PC-9 (cell line): ENCODE measurements around the gene POU3F3. TPM values are rescaled to one million over a fixed set of nuclear protein-coding genes. Genes with fewer than 3 reads are reported as not detected.

Experiments
- BruUV-seq: library from RNA; stranded (reverse); fragments of 400-500 nt; replicated peaks from 2 replicates; lab custom pipeline; 2021; lab: Mats Ljungman, UMichigan
- CTCF ChIA-PET: fragments of 300-600 bp; sonication (Branson Sonifier 250); formaldehyde crosslinking; loops from one replicate; lab custom pipeline; 2022; ENCODE audit warnings: antibody characterized with exemption; lab: Charles Lee
- POLR2A ChIA-PET: fragments of 300-600 bp; sonication (Branson Sonifier 250); formaldehyde crosslinking; loops from one replicate; lab custom pipeline; 2022; ENCODE audit warnings: antibody characterized with exemption; ENCODE audit not compliant: unreplicated experiment; lab: Charles Lee
- DNase-seq, 2 experiments: peaks; one replicate each; pipeline versions ENCODE4 v3.0.0 to v3.0.0-alpha.2; 2015 to 2022; ENCODE audit warnings: mixed read lengths in 1 of 2
- H2AFZ ChIP-seq: fragments of 200-600 bp; sonication (generic); 2 replicates; pipeline ENCODE4 v1.8.1; 2017; ENCODE audit warnings: antibody characterized with exemption
- H3F3A ChIP-seq: fragments of 200-600 bp; sonication (generic); 2 replicates; pipeline ENCODE4 v1.8.1; 2017; ENCODE audit warnings: antibody characterized with exemption, mild to moderate bottlenecking, low read depth; ENCODE audit not compliant: insufficient read depth
- H3K27ac ChIP-seq: fragments of 200-600 bp; sonication (generic); 2 replicates; pipeline ENCODE4 v1.6.1; 2016; ENCODE audit warnings: mixed run types
- H3K27me3 ChIP-seq: fragments of 200-600 bp; sonication (generic); 2 replicates; pipeline ENCODE4 v1.6.1; 2016; ENCODE audit warnings: low read depth, mixed run types; ENCODE audit not compliant: insufficient read depth
- H3K36me3 ChIP-seq: fragments of 200-600 bp; sonication (generic); 2 replicates; pipeline ENCODE4 v1.6.1; 2016; ENCODE audit warnings: low read depth, mixed run types
- H3K4me1 ChIP-seq: fragments of 200-600 bp; sonication (generic); replicated peaks from 2 replicates; pipeline ENCODE4 v1.6.1; 2016; ENCODE audit warnings: mixed run types; ENCODE audit not compliant: insufficient read depth
- H3K4me2 ChIP-seq: fragments of 200-600 bp; sonication (generic); 2 replicates; pipeline ENCODE4 v1.6.1; 2017; ENCODE audit warnings: mixed run types
- H3K4me3 ChIP-seq: fragments of 200-600 bp; sonication (generic); 2 replicates; pipeline ENCODE4 v1.6.1; 2016; ENCODE audit warnings: mixed run types
- H3K79me2 ChIP-seq: fragments of 200-600 bp; sonication (generic); 2 replicates; pipeline ENCODE4 v1.6.1; 2017; ENCODE audit warnings: low read depth, mixed run types
- H3K9me2 ChIP-seq: fragments of 200-600 bp; sonication (generic); 2 replicates; pipeline ENCODE4 v1.8.1; 2017; ENCODE audit warnings: mild to moderate bottlenecking; ENCODE audit not compliant: insufficient read depth
- H3K9me3 ChIP-seq: fragments of 200-600 bp; sonication (generic); 2 replicates; pipeline ENCODE4 v1.8.1; 2016; ENCODE audit warnings: low read depth; ENCODE audit not compliant: insufficient read depth
- H4K20me1 ChIP-seq: fragments of 200-600 bp; sonication (generic); 2 replicates; pipeline ENCODE4 v1.8.1; 2017; ENCODE audit not compliant: insufficient read depth
- CTCF ChIP-seq: fragments of 200-600 bp; sonication (generic); conservative IDR thresholded peaks from 2 replicates; pipeline ENCODE4 v1.6.1; 2017; ENCODE audit warnings: mixed run types, antibody characterized with exemption, mild to moderate bottlenecking, moderate library complexity
- EZH2 ChIP-seq: fragments of 200-600 bp; sonication (generic); IDR thresholded peaks from 2 replicates; pipeline ENCODE4 v1.8.0; 2017; ENCODE audit warnings: antibody characterized with exemption, low read depth
- intact Hi-C: fragments of 100-400 bp; cut with micrococcal nuclease; formaldehyde crosslinking; loops from one replicate; pipeline ENCODE4 v1.10.0; 2022; ENCODE audit not compliant: unreplicated experiment
- total RNA-seq: library from RNA; stranded (reverse); gene quantifications from 2 replicates; pipeline ENCODE4 v1.2.3, GENCODE V29; 2021

Gene POU3F3
- total RNA-seq, 1 experiment from 2014 or later = not detected

- no peaks in the 10 kb centered on the region for H3K9me2 ChIP-seq
- H4K20me1 ChIP-seq = no peaks in the 10 kb centered on the region
- peaks cover 85% of the 10 kb centered on the region for H3K27me3 ChIP-seq
- intact Hi-C loops = no loop called here
- TF ChIP-seq CTCF (no peak), EZH2 (no peak)
- H3F3A ChIP-seq = no peaks in the 10 kb centered on the region
- H3K9me3 ChIP-seq = no peaks in the 10 kb centered on the region
- ChIA-PET CTCF (no interaction called here), POLR2A (no interaction called here)
- H3K27ac ChIP-seq = no peak overlapping the region
- no peak overlapping the region for H2AFZ ChIP-seq
- no peaks in the 10 kb centered on the region for H3K79me2 ChIP-seq
- BruUV-seq = no TSS peak
- no peak overlapping the region for H3K4me3 ChIP-seq
- no peaks in the 10 kb centered on the region for H3K4me1 ChIP-seq
- H3K36me3 ChIP-seq = no peaks in the 10 kb centered on the region
- H3K4me2 ChIP-seq = no peak overlapping the region
- no peak for DNase-seq
Observed at GRCh38 chr2:104889291-104889959, 35.5 kb downstream of the POU3F3 start.

DNA sequence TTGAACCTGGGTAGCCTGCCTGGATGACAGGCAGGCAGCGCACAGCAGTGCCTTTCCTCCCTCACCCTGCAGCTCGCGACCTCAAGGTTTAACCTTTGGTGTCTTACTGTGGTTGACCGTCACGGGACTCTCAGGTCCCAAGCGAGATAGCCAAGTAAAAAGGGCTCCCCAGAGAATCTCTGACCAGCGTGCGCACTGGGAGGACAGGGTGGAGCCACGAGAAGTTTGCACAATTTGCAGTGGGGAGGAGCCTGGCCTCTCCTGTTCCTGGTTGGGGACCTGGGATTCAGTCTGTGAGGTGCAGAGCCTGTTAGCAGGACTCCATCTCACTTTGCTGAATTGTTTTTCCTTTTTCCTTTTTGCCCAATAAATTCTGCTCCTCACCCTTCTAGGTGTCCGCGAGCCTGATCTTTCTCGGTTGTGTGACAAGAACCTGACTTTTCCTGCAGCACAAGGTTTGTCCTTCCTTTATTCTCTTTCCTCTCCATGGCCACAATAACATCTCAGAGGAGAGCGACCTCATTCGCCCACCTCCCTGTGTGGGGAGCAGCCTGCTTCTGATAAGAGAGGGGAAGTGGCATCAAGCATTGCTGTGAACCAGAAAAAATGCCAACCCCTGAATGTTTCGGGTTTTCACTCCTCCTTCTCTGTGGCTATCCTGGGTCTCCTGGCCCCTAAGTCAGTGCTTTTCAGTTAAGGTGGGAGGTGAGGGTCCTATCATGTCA is 36.2 kb downstream of the POU3F3 start:
- POLR2A ChIA-PET = no interaction called here
- Histone ChIP-seq H3K4me3 (no peak overlapping the region), H3K36me3 (no peaks in the 10 kb centered on the region), H3K79me2 (no peaks in the 10 kb centered on the region), H3K9me2 (no peaks in the 10 kb centered on the region), H3K9me3 (no peaks in the 10 kb centered on the region), H4K20me1 (no peaks in the 10 kb centered on the region), H2AFZ (no peak overlapping the region), H3K27ac (no peak overlapping the region), H3K27me3 (peaks cover 85% of the 10 kb centered on the region), H3F3A (no peaks in the 10 kb centered on the region), H3K4me2 (no peak overlapping the region), H3K4me1 (no peaks in the 10 kb centered on the region)
- CTCF ChIA-PET = no interaction called here
- BruUV-seq = no TSS peak
- intact Hi-C loops = no loop called here
- peak in 1 of 2 experiments; percentile 8 for DNase-seq
- TF ChIP-seq CTCF (no peak), EZH2 (no peak)

DNA sequence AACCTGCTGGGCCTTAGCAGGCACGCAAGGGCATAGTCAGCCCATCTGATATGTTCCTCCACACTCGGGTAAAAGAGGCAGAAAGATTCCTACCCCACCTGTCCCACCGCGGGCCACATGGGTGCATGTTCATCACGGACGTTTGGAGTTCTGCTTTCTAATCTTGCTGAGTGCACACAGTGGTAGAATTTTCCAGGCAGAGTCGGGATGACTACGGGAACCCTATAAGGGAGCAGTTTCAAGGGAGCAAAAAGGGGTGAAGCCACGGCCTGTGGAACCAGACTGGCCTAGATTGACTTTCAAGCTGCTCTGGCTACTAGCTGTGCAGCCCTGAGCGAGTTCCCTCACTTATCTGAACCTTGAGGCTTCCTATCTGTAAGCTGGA is 36.8 kb downstream of the POU3F3 start:
- Histone ChIP-seq H3K4me2 (no peak overlapping the region), H2AFZ (no peak overlapping the region), H3K36me3 (no peaks in the 10 kb centered on the region), H3K9me2 (no peaks in the 10 kb centered on the region), H4K20me1 (no peaks in the 10 kb centered on the region), H3K79me2 (no peaks in the 10 kb centered on the region), H3K9me3 (no peaks in the 10 kb centered on the region), H3K4me1 (no peaks in the 10 kb centered on the region), H3F3A (no peaks in the 10 kb centered on the region), H3K27me3 (peaks cover 87% of the 10 kb centered on the region), H3K4me3 (no peak overlapping the region), H3K27ac (no peak overlapping the region)
- ChIA-PET CTCF (no interaction called here), POLR2A (no interaction called here)
- BruUV-seq = no TSS peak
- intact Hi-C loops = no loop called here
- DNase-seq = no peak
- no peak for TF ChIP-seq CTCF
